Neural cell (in vitro differentiated cells): ENCODE measurements around the gene WFDC1. TPM values are rescaled to one million over a fixed set of nuclear protein-coding genes. Genes with fewer than 3 reads are reported as not detected.

Experiments used
- H2AFZ ChIP-seq: fragments of 200-600, 300-800 bp; sonication (generic), shearing (Covaris generic); 2 replicates; pipeline ENCODE4 v1.6.0; 2014; ENCODE audit warnings: low read depth, mild to moderate bottlenecking, antibody characterized with exemption, low read length, moderate library complexity
- H3F3A ChIP-seq: fragments of 200-600 bp; shearing (Covaris generic); 2 replicates; pipeline ENCODE4 v1.6.1; 2016; ENCODE audit warnings: mild to moderate bottlenecking, moderate library complexity, mixed read lengths, antibody characterized with exemption, low read length; ENCODE audit not compliant: insufficient read depth, poor library complexity, severe bottlenecking
- H3K27ac ChIP-seq: fragments of 200-600, 300-800 bp; sonication (generic), shearing (Covaris generic); 2 replicates; pipeline ENCODE4 v1.5.1; 2014; ENCODE audit warnings: mild to moderate bottlenecking, low read length, moderate library complexity
- H3K27me3 ChIP-seq: fragments of 300-800, 200-600 bp; sonication (generic), shearing (Covaris generic); 2 replicates; pipeline ENCODE4 v1.6.0; 2014; ENCODE audit warnings: mild to moderate bottlenecking, low read depth, low read length, moderate library complexity; ENCODE audit not compliant: insufficient read depth
- H3K36me3 ChIP-seq: fragments of 300-800, 200-600 bp; sonication (generic), shearing (Covaris generic); 2 replicates; pipeline ENCODE4 v1.5.1; 2014; ENCODE audit warnings: mild to moderate bottlenecking, antibody characterized with exemption, low read length, moderate library complexity; ENCODE audit not compliant: insufficient read depth
- H3K4me2 ChIP-seq: fragments of 300-800, 200-600 bp; sonication (generic), shearing (Covaris generic); 2 replicates; pipeline ENCODE4 v1.6.0; 2014; ENCODE audit warnings: mild to moderate bottlenecking, low read length
- H3K4me3 ChIP-seq: fragments of 300-800, 200-600 bp; sonication (generic), shearing (Covaris generic); 2 replicates; pipeline ENCODE4 v1.5.1; 2014; ENCODE audit warnings: mild to moderate bottlenecking, low read length, moderate library complexity
- H3K79me2 ChIP-seq: fragments of 200-600 bp; shearing (Covaris generic); replicated peaks from 2 replicates; pipeline ENCODE4 v1.6.0; 2014; ENCODE audit warnings: mild to moderate bottlenecking, low read length, moderate library complexity; ENCODE audit not compliant: insufficient read depth
- H3K9ac ChIP-seq: fragments of 300-800, 200-600 bp; sonication (generic), shearing (Covaris generic); 2 replicates; pipeline ENCODE4 v1.6.1; 2016; ENCODE audit warnings: mild to moderate bottlenecking, low read length, mixed read lengths
- H3K9me2 ChIP-seq: fragments of 200-600 bp; shearing (Covaris generic); 2 replicates; pipeline ENCODE4 v1.6.1; 2016; ENCODE audit warnings: mild to moderate bottlenecking, low read length, mixed read lengths; ENCODE audit not compliant: insufficient read depth
- H3K9me3 ChIP-seq: fragments of 200-600, 300-800 bp; sonication (generic), shearing (Covaris generic); 2 replicates; pipeline ENCODE4 v1.6.1; 2016; ENCODE audit warnings: mild to moderate bottlenecking, mixed run types, low read length, moderate library complexity, mixed read lengths
- H4K20me1 ChIP-seq: fragments of 200-600 bp; shearing (Covaris generic); 2 replicates; pipeline ENCODE4 v1.6.1; 2016; ENCODE audit warnings: mild to moderate bottlenecking, mixed run types; ENCODE audit not compliant: insufficient read depth
- CTCF ChIP-seq: fragments of 450-650 bp; IDR thresholded peaks from 2 replicates; pipeline ENCODE4 v1.5.1; 2014; ENCODE audit warnings: antibody characterized with exemption, mild to moderate bottlenecking, moderate library complexity; ENCODE audit not compliant: poor library complexity, severe bottlenecking
- EP300 ChIP-seq: fragments of 450-650 bp; conservative IDR thresholded peaks from 2 replicates; pipeline ENCODE4 v1.6.1; 2014; ENCODE audit warnings: antibody characterized with exemption, mild to moderate bottlenecking, moderate library complexity; ENCODE audit not compliant: poor library complexity, severe bottlenecking
- EZH2 ChIP-seq: fragments of 200-600, 300-800 bp; shearing (Covaris generic), sonication (generic); IDR thresholded peaks from 2 replicates; pipeline ENCODE4 v1.6.1; 2014; ENCODE audit warnings: antibody characterized with exemption, low read length, borderline replicate concordance, mild to moderate bottlenecking; ENCODE audit not compliant: insufficient read depth, poor library complexity, severe bottlenecking
- MXI1 ChIP-seq: fragments of 450-650 bp; conservative IDR thresholded peaks from 2 replicates; pipeline ENCODE4 v1.6.1; 2014; ENCODE audit warnings: antibody characterized with exemption, mild to moderate bottlenecking; ENCODE audit not compliant: poor library complexity, severe bottlenecking
- POLR2AphosphoS5 ChIP-seq: IDR thresholded peaks from 2 replicates; pipeline ENCODE4 v1.6.1; 2012
- RAD21 ChIP-seq: fragments of 450-650 bp; conservative IDR thresholded peaks from 2 replicates; pipeline ENCODE4 v1.6.1; 2014; ENCODE audit warnings: antibody characterized with exemption, mild to moderate bottlenecking, moderate library complexity
- REST ChIP-seq: IDR thresholded peaks from 2 replicates; pipeline ENCODE4 v1.6.1; 2012; ENCODE audit warnings: borderline replicate concordance
- SMC3 ChIP-seq: fragments of 450-650 bp; conservative IDR thresholded peaks from 2 replicates; pipeline ENCODE4 v1.6.1; 2014; ENCODE audit warnings: antibody characterized with exemption, mild to moderate bottlenecking, moderate library complexity; ENCODE audit not compliant: poor library complexity
- TAF1 ChIP-seq: IDR thresholded peaks from 2 replicates; pipeline ENCODE4 v1.6.1; 2012; ENCODE audit warnings: low read depth
- polyA plus RNA-seq: library from polyadenylated mRNA; depleted of rRNA; stranded (reverse); fragments of >200 nt; gene quantifications from 2 replicates; pipeline ENCODE4 v1.2.3, GENCODE V29; 2014

WFDC1 gene
- polyA plus RNA-seq, 1 donor from 2014 or later: not detected

GRCh38 chr16:84339311-84339710, 44.6 kb downstream of the WFDC1 start:
- no peaks in the 10 kb centered on the region for H4K20me1 ChIP-seq
- no peak overlapping the region for H3K4me2 ChIP-seq
- H3K9me3 ChIP-seq: no peaks in the 10 kb centered on the region
- no peaks in the 10 kb centered on the region for H3F3A ChIP-seq
- H3K27ac ChIP-seq: no peak overlapping the region
- no peak overlapping the region for H3K4me3 ChIP-seq
- no peak overlapping the region for H3K9ac ChIP-seq
- no peaks in the 10 kb centered on the region for H3K36me3 ChIP-seq
- TF ChIP-seq SMC3: no peak
- no peak for TF ChIP-seq RAD21
- no peak for TF ChIP-seq EZH2
- no peak for TF ChIP-seq EP300
- no peak for TF ChIP-seq CTCF
- no peaks in the 10 kb centered on the region for H3K27me3 ChIP-seq
- H2AFZ ChIP-seq: no peak overlapping the region
- no peaks in the 10 kb centered on the region for H3K9me2 ChIP-seq
- no peaks in the 10 kb centered on the region for H3K79me2 ChIP-seq

- TF ChIP-seq EZH2: no peak
- no peak for TF ChIP-seq MXI1
- TF ChIP-seq REST: no peak
- TF ChIP-seq CTCF: no peak
- no peak for TF ChIP-seq TAF1
- no peak for TF ChIP-seq POLR2AphosphoS5
- no peak for TF ChIP-seq RAD21
- no peak for TF ChIP-seq EP300
- TF ChIP-seq SMC3: no peak
- H3K4me3 ChIP-seq: no peak overlapping the region
- no peak overlapping the region for H3K9ac ChIP-seq
- no peaks in the 10 kb centered on the region for H4K20me1 ChIP-seq
- H3K27me3 ChIP-seq: no peaks in the 10 kb centered on the region
- H3K27ac ChIP-seq: no peak overlapping the region
- H3K4me2 ChIP-seq: no peak overlapping the region
- no peaks in the 10 kb centered on the region for H3K79me2 ChIP-seq
- no peaks in the 10 kb centered on the region for H3K9me3 ChIP-seq
- H3F3A ChIP-seq: no peaks in the 10 kb centered on the region
- no peaks in the 10 kb centered on the region for H3K36me3 ChIP-seq
- no peak overlapping the region for H2AFZ ChIP-seq
- H3K9me2 ChIP-seq: no peaks in the 10 kb centered on the region
These were observed 45.1 kb downstream of the WFDC1 start for GRCh38 chr16:84339766-84340165.
